ENCODE data around the gene PRKAG1.
"Not testable (repeated sequence)": the region's sequence is repeated elsewhere in the genome, so short reads cannot be mapped to it uniquely, and the experiment has no call there.

The PRKAG1 gene

GRCh38 chr12:49018261-49019119 is at the start of gene PRKAG1:
TSS of gene PRKAG1 (minus strand) at chr12:49018776. CDS start at chr12:49018740, 36 bp downstream.
- FAIRE-seq (peak; percentile 45), DNase-seq (ENCODE audit: insufficient read length, low spot score) (peak; percentile 96)
- peak; percentile 71 for TF ChIP-seq POLR2A (IDR thresholded peaks at IDR 0.05; ENCODE audit: low read depth, low read length)

- DNase-seq (ENCODE audit: insufficient read length, low spot score): no peak
- no peak for FAIRE-seq
- no peak for TF ChIP-seq POLR2A (IDR thresholded peaks at IDR 0.05; ENCODE audit: low read depth, low read length)
These were observed 47.5 kb upstream of the PRKAG1 start for GRCh38 chr12:49066120-49066519.

- FAIRE-seq: no peak
- TF ChIP-seq POLR2A (IDR thresholded peaks at IDR 0.05; ENCODE audit: low read depth, low read length): no peak
- no peak for DNase-seq (ENCODE audit: insufficient read length, low spot score)
These were observed 46.2 kb upstream of the PRKAG1 start for GRCh38 chr12:49064767-49065152.

GRCh38 chr12:49061916-49062315 is 43.3 kb upstream of the PRKAG1 start:
- DNase-seq (ENCODE audit: insufficient read length, low spot score); FAIRE-seq: not testable (repeated sequence)

- no peak for FAIRE-seq
- DNase-seq (ENCODE audit: insufficient read length, low spot score): no peak
- no peak for TF ChIP-seq POLR2A (IDR thresholded peaks at IDR 0.05; ENCODE audit: low read depth, low read length)
These were observed 42.6 kb upstream of the PRKAG1 start for GRCh38 chr12:49061157-49061650.

- peak; percentile 90 for DNase-seq (ENCODE audit: insufficient read length, low spot score)
- no peak for FAIRE-seq
- peak; percentile 36 for TF ChIP-seq POLR2A (IDR thresholded peaks at IDR 0.05; ENCODE audit: low read depth, low read length)
These were observed 41.9 kb upstream of the PRKAG1 start, which contains the start of gene KMT2D for GRCh38 chr12:49060237-49061156. TSS of gene KMT2D (minus strand) at chr12:49060794. CDS start at chr12:49055324, 5,470 bp downstream.

- FAIRE-seq (no peak), DNase-seq (ENCODE audit: insufficient read length, low spot score) (no peak)
These were observed 41.0 kb upstream of the PRKAG1 start for GRCh38 chr12:49059299-49060171.

GRCh38 chr12:49059045-49059298 is 40.4 kb upstream of the PRKAG1 start:
- no peak for FAIRE-seq
- no peak for TF ChIP-seq POLR2A (IDR thresholded peaks at IDR 0.05; ENCODE audit: low read depth, low read length)
- DNase-seq (ENCODE audit: insufficient read length, low spot score): no peak

More at GRCh38 chr12:49059299-49060171, 41.0 kb upstream of the PRKAG1 start:
- TF ChIP-seq POLR2A (IDR thresholded peaks at IDR 0.05; ENCODE audit: low read depth, low read length): no peak

- no peak for TF ChIP-seq POLR2A (IDR thresholded peaks at IDR 0.05; ENCODE audit: low read depth, low read length)
- DNase-seq (ENCODE audit: insufficient read length, low spot score) (no peak), FAIRE-seq (no peak)
These were observed 39.9 kb upstream of the PRKAG1 start for GRCh38 chr12:49058366-49059044.

- no peak for TF ChIP-seq POLR2A (IDR thresholded peaks at IDR 0.05; ENCODE audit: low read depth, low read length)
- FAIRE-seq: no peak
- no peak for DNase-seq (ENCODE audit: insufficient read length, low spot score)
These were observed 39.3 kb upstream of the PRKAG1 start for GRCh38 chr12:49057888-49058287.

GRCh38 chr12:49055978-49056754 is 37.6 kb upstream of the PRKAG1 start:
- no peak for TF ChIP-seq POLR2A (IDR thresholded peaks at IDR 0.05; ENCODE audit: low read depth, low read length)
- peak; percentile 69 for DNase-seq (ENCODE audit: insufficient read length, low spot score)
- FAIRE-seq: no peak

- TF ChIP-seq POLR2A (IDR thresholded peaks at IDR 0.05; ENCODE audit: low read depth, low read length): no peak
- DNase-seq (ENCODE audit: insufficient read length, low spot score): no peak
- no peak for FAIRE-seq
These were observed 36.5 kb upstream of the PRKAG1 start for GRCh38 chr12:49055092-49055491.
